Loucy (cell line): ENCODE measurements around the gene CTLA4.

Experiments used
- H2AFZ ChIP-seq: fragments of 200-600 bp; sonication (generic); 2 replicates; pipeline ENCODE4 v1.6.0; 2016; ENCODE audit warnings: antibody characterized with exemption, mild to moderate bottlenecking, low read length, moderate library complexity
- H3F3A ChIP-seq: fragments of 200-600 bp; 2 replicates; pipeline ENCODE4 v1.6.0; 2016; ENCODE audit warnings: antibody characterized with exemption, low read depth, mild to moderate bottlenecking
- H3K27me3 ChIP-seq: fragments of 200-600 bp; sonication (generic); 2 replicates; pipeline ENCODE4 v1.6.1; 2014; ENCODE audit warnings: low read length, mild to moderate bottlenecking; ENCODE audit not compliant: insufficient read depth, poor library complexity, severe bottlenecking
- H3K36me3 ChIP-seq: fragments of 200-600 bp; sonication (generic); 2 replicates; pipeline ENCODE4 v1.6.1; 2016; ENCODE audit warnings: low read length; ENCODE audit not compliant: insufficient read depth
- H3K4me1 ChIP-seq: fragments of 200-600 bp; sonication (generic); 2 replicates; pipeline ENCODE4 v1.5.1; 2014; ENCODE audit warnings: low read length, mild to moderate bottlenecking; ENCODE audit not compliant: insufficient read depth, poor library complexity, severe bottlenecking
- H3K4me2 ChIP-seq: fragments of 200-600 bp; sonication (generic); 2 replicates; pipeline ENCODE4 v1.6.0; 2014; ENCODE audit warnings: antibody characterized with exemption, low read length, low read depth, mild to moderate bottlenecking; ENCODE audit not compliant: poor library complexity, severe bottlenecking
- H3K4me3 ChIP-seq: fragments of 200-600 bp; sonication (generic); 2 replicates; pipeline ENCODE4 v1.5.1; 2014; ENCODE audit warnings: low read length, mild to moderate bottlenecking, mixed read lengths; ENCODE audit not compliant: poor library complexity, severe bottlenecking
- H3K79me2 ChIP-seq: fragments of 200-600 bp; sonication (generic); 2 replicates; pipeline ENCODE4 v1.6.1; 2014; ENCODE audit warnings: low read length; ENCODE audit not compliant: insufficient read depth
- H3K9ac ChIP-seq: fragments of 200-600 bp; sonication (generic); 2 replicates; pipeline ENCODE4 v1.6.0; 2014; ENCODE audit warnings: mild to moderate bottlenecking, low read depth, low read length, moderate library complexity; ENCODE audit not compliant: poor library complexity, severe bottlenecking
- H3K9me2 ChIP-seq: fragments of 200-600 bp; sonication (generic); replicated peaks from 2 replicates; pipeline ENCODE4 v1.6.1; 2016; ENCODE audit warnings: low read depth, low read length, mixed read lengths
- H3K9me3 ChIP-seq: fragments of 200-600 bp; sonication (generic); 2 replicates; pipeline ENCODE4 v1.6.1; 2014; ENCODE audit warnings: mild to moderate bottlenecking, antibody characterized with exemption, low read length, low read depth; ENCODE audit not compliant: insufficient read depth
- H4K20me1 ChIP-seq: fragments of 200-600 bp; sonication (generic); 2 replicates; pipeline ENCODE4 v1.6.0; 2014; ENCODE audit warnings: antibody characterized with exemption, low read length, mild to moderate bottlenecking; ENCODE audit not compliant: insufficient read depth, poor library complexity, severe bottlenecking
- CTCF ChIP-seq: fragments of 200-600 bp; sonication (generic); conservative IDR thresholded peaks from 2 replicates; pipeline ENCODE4 v1.5.1; 2014; ENCODE audit warnings: mild to moderate bottlenecking, antibody characterized with exemption, low read length
- EZH2phosphoT487 ChIP-seq: fragments of 200-600 bp; IDR thresholded peaks from 2 replicates; pipeline ENCODE4 v1.6.1; 2018; ENCODE audit warnings: antibody characterized with exemption, mild to moderate bottlenecking, moderate library complexity, borderline replicate concordance

The CTLA4 gene

GRCh38 chr2:203900253-203900652, 32.7 kb downstream of the CTLA4 start:
- Histone ChIP-seq H3K9me2 (no peaks in the 10 kb centered on the region), H3K9ac (no peak overlapping the region), H4K20me1 (no peaks in the 10 kb centered on the region), H3F3A (no peaks in the 10 kb centered on the region), H2AFZ (no peak overlapping the region), H3K4me1 (no peaks in the 10 kb centered on the region), H3K4me2 (no peak overlapping the region), H3K4me3 (no peak overlapping the region), H3K27me3 (no peaks in the 10 kb centered on the region), H3K36me3 (no peaks in the 10 kb centered on the region), H3K9me3 (peaks cover 7% of the 10 kb centered on the region), H3K79me2 (no peaks in the 10 kb centered on the region)
- no peak for TF ChIP-seq EZH2phosphoT487
- TF ChIP-seq CTCF: no peak

GRCh38 chr2:203904022-203904421, 36.5 kb downstream of the CTLA4 start:
- Histone ChIP-seq H3K79me2 (no peaks in the 10 kb centered on the region), H3K27me3 (no peaks in the 10 kb centered on the region), H3K9me2 (no peaks in the 10 kb centered on the region), H3F3A (no peaks in the 10 kb centered on the region), H3K9me3 (peaks cover 7% of the 10 kb centered on the region), H2AFZ (no peak overlapping the region), H3K36me3 (no peaks in the 10 kb centered on the region), H3K4me3 (no peak overlapping the region), H3K9ac (no peak overlapping the region), H3K4me2 (no peak overlapping the region), H4K20me1 (no peaks in the 10 kb centered on the region), H3K4me1 (no peaks in the 10 kb centered on the region)
- TF ChIP-seq EZH2phosphoT487: no peak
- no peak for TF ChIP-seq CTCF

GRCh38 chr2:203905656-203906055, 38.1 kb downstream of the CTLA4 start:
- Histone ChIP-seq H2AFZ (no peak overlapping the region), H3K79me2 (no peaks in the 10 kb centered on the region), H3K4me2 (no peak overlapping the region), H3K9me2 (no peaks in the 10 kb centered on the region), H3K4me3 (no peak overlapping the region), H4K20me1 (no peaks in the 10 kb centered on the region), H3K9ac (no peak overlapping the region), H3K36me3 (no peaks in the 10 kb centered on the region), H3K27me3 (no peaks in the 10 kb centered on the region), H3K4me1 (no peaks in the 10 kb centered on the region), H3K9me3 (peaks cover 7% of the 10 kb centered on the region), H3F3A (no peaks in the 10 kb centered on the region)
- TF ChIP-seq CTCF (no peak), EZH2phosphoT487 (no peak)
